ENCODE results near the gene PRKG1. TPM values are rescaled to one million over a fixed set of nuclear protein-coding genes. Genes with fewer than 3 reads are reported as not detected.
"Not testable (repeated sequence)": the region's sequence is repeated elsewhere in the genome, so short reads cannot be mapped to it uniquely, and the experiment has no call there.

PRKG1 gene
- total RNA-seq, 2 experiments from 2014 or later, result not detected

DNA sequence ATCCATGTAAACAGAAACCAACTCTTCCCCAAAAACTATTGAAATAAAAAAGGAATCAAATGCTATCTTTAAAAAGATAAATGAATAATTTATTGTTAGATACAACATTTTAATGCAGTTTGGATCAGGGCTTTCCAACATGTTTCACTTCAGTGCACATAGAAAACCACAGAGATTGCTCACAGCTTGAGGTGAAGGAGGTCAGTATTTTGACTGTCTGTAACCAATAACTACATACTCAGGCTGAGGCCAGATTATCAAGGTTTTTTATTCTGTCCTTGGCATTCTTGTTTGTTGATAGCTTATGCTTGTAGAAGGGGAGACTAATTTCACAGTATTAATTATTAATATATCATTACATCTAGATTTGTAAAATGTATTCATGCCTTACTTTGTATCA lies 195.5 kb downstream of the PRKG1 start:
- Mint-ChIP-seq H3K4me1 (no peaks in the 10 kb centered on the region), H3K9me3 (no peaks in the 10 kb centered on the region), H3K27ac (no peak overlapping the region), H3K36me3 (no peaks in the 10 kb centered on the region), H3K4me3 (no peak overlapping the region), H3K27me3 (no peaks in the 10 kb centered on the region)
- DNase-seq, result no peak

DNA sequence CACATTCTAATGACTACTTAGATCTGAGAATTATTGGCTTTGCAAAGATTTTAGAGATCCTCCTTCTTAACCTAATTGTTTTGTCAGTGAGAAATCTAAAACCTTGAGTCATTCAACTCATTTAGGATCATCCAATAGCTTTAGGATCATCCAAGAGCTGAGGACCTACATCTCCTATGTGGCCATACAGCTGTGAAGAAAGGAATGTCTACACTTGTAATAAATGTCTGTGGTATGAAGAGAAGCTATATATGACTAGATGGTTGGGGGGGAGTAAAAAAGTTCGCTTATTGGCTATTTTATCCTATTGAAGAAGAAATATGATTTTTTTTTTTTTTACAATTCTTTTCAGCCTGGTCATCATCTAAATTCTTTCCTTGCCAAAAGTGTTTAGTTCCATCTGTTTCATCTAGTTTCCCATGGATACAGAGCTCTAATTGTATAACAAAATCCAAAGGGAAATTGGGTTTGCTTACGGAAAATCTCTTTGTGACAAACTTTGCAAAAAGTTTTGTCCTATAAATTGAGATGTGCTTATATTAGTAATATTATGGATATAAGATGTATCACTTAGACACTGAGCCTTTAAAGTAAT lies 196.7 kb downstream of the PRKG1 start:
- no peaks in the 10 kb centered on the region for H3K9me3 Mint-ChIP-seq
- H3K4me3 Mint-ChIP-seq, result no peak overlapping the region

DNA sequence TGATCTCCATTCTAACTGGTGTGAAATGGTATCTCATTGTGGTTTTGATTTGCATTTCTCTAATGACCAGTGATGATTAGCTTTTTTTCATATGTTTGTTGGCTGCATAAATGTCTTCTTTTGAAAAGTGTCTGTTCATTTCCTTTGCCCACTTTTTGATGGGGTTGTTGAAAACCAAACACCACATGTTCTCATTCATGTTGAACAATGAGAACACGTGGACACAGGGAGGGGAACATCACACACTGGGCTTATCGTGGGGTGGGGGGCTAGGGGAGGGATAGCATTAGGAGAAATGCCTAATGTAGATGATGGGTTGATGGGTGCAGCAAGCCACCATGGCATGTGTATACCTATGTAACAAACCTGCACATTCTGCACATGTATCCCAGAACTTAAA lies 197.8 kb downstream of the PRKG1 start:
- H3K27ac Mint-ChIP-seq, result not testable (repeated sequence)

More for the DNA sequence above, 196.7 kb downstream of the PRKG1 start:
- no peaks in the 10 kb centered on the region for H3K36me3 Mint-ChIP-seq
- H3K4me1 Mint-ChIP-seq, result no peaks in the 10 kb centered on the region
- DNase-seq, result no peak
- no peaks in the 10 kb centered on the region for H3K27me3 Mint-ChIP-seq
- no peak overlapping the region for H3K27ac Mint-ChIP-seq

DNA sequence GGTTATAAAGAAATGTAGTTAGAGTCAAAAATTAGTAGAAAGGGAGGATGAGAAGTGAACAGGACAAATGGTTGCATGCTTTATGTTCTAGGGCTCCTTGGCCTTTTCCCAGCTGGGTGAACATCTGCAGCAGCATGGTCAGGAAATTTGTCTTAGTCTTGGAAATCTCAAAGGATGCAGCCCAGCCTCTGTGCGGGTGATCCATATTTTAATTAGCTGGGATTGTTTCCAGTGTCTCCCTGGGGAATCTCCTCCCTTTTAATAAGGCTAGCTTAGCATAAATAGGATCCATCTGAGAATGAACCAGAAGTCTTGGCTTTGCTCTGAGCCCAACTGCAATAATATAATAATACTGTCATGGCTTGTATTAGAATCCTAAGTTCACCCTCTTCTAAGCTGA lies 198.3 kb downstream of the PRKG1 start:
- Mint-ChIP-seq H3K27ac (no peak overlapping the region), H3K4me3 (no peak overlapping the region), H3K9me3 (peaks cover 4% of the 10 kb centered on the region), H3K27me3 (no peaks in the 10 kb centered on the region), H3K36me3 (no peaks in the 10 kb centered on the region), H3K4me1 (no peaks in the 10 kb centered on the region)
- no peak for DNase-seq

More for the DNA sequence above, 197.8 kb downstream of the PRKG1 start:
- not testable (repeated sequence) for H3K27me3 Mint-ChIP-seq, H3K36me3 Mint-ChIP-seq, H3K9me3 Mint-ChIP-seq, H3K4me1 Mint-ChIP-seq, H3K4me3 Mint-ChIP-seq, DNase-seq

DNA sequence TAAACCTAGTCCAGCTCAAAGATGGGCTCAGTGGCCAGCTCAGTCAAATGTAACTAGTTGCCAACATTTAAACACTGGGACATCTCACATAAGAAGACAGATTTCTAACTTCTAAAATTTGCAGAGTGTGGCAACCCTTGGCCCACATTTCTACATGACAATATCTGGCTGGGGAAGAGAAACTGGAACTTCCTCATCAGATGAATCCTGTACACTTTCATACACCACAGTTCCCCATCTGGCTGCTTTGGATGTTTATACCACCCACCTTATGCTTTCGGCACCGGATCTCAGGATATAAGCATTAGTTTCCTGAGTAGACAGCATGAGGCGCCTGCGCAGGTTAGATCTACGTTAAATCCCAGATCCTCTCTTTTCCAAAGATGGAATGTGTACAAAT lies 199.3 kb downstream of the PRKG1 start:
- H3K27me3 Mint-ChIP-seq, result no peaks in the 10 kb centered on the region
- H3K36me3 Mint-ChIP-seq, result no peaks in the 10 kb centered on the region
- no peak overlapping the region for H3K27ac Mint-ChIP-seq
- no peak for DNase-seq
- H3K9me3 Mint-ChIP-seq, result peaks cover 4% of the 10 kb centered on the region
- no peak overlapping the region for H3K4me3 Mint-ChIP-seq
- no peaks in the 10 kb centered on the region for H3K4me1 Mint-ChIP-seq

DNA sequence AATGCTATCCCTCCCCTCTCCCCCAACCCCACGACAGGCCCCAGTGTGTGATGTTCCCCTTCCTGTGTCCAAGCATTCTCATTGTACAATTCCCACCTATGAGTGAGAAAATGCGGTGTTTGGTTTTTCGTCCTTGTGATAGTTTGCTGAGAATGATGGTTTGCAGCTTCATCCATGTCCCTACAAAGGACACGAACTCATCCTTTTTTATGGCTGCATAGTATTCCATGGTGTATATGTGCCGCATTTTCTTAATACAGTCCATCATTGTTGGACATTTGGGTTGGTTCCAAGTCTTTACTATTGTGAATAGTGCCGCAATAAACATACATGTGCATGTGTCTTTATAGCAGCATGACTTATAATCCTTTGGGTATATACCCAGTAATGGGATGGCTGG lies 201.8 kb downstream of the PRKG1 start:
- H3K27me3 Mint-ChIP-seq, H3K36me3 Mint-ChIP-seq, H3K27ac Mint-ChIP-seq, DNase-seq, H3K4me3 Mint-ChIP-seq, H3K4me1 Mint-ChIP-seq: not testable (repeated sequence)
- H3K9me3 Mint-ChIP-seq, result peaks cover 11% of the 10 kb centered on the region

DNA sequence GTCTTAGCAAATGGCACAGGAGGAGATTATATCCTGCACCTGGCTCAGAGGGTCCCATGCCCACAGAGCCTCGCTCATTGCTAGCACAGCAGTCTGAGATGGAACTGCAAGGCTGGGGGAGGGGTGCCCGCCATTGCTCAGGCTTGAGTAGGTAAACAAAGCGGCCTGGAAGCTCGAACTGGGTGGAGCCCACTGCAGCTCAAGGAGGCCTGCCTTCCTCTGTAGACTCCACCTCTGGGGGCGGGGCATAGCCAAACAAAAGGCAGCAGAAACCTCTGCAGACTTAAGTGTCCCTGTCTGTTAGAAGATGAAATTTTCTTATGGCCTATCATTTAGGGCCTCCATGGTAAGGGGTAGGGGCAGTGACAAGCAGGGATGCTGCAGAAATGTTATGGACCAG lies 207.1 kb downstream of the PRKG1 start:
- H3K27ac Mint-ChIP-seq, H3K36me3 Mint-ChIP-seq, H3K4me1 Mint-ChIP-seq, DNase-seq, H3K27me3 Mint-ChIP-seq, H3K4me3 Mint-ChIP-seq: not testable (repeated sequence)
- peaks cover 11% of the 10 kb centered on the region for H3K9me3 Mint-ChIP-seq

DNA sequence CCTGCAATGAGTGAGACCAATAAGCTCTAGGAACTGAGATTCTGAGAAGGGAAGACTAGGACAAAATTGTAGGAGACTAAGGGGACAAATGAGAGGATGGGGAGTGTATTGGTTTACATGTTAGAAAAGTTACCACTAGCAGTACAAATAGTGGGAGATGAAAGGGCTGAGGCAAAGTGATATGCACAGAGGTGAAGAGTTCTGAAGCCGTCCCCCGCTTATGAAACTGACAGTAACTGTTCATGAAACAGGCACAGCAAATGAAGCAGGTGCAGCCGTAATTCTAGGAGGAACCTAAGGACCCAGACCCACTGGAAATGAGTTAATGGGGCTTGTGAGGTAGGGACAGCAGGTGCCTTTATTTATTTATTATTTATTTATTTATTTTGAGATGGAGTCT lies 211.3 kb downstream of the PRKG1 start:
- Mint-ChIP-seq H3K4me1 (no peaks in the 10 kb centered on the region), H3K27me3 (no peaks in the 10 kb centered on the region), H3K27ac (no peak overlapping the region), H3K9me3 (no peaks in the 10 kb centered on the region), H3K36me3 (no peaks in the 10 kb centered on the region), H3K4me3 (no peak overlapping the region)
- no peak for DNase-seq

DNA sequence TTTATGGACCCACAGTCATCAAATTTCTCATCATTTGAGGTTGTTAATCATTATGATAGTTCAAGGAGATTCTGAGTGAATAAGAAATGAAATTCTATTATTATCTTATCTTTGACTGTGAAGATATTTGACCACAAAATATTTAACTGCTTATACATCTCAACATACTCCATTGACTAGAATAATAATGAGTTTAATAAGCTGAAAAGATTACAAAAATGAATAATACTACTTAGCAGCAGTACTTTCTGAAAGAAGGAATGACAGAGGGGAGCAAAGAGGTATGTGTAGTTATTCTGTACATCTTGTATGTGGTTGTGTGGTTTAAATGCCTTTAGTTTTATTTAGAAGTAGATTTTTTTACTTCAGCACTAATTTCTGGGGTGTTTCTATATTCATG lies 214.2 kb downstream of the PRKG1 start:
- DNase-seq, result no peak
- H3K4me1 Mint-ChIP-seq, result no peaks in the 10 kb centered on the region
- no peaks in the 10 kb centered on the region for H3K9me3 Mint-ChIP-seq
- H3K27me3 Mint-ChIP-seq, result no peaks in the 10 kb centered on the region
- H3K36me3 Mint-ChIP-seq, result no peaks in the 10 kb centered on the region
- H3K27ac Mint-ChIP-seq, result no peak overlapping the region
- H3K4me3 Mint-ChIP-seq, result no peak overlapping the region

DNA sequence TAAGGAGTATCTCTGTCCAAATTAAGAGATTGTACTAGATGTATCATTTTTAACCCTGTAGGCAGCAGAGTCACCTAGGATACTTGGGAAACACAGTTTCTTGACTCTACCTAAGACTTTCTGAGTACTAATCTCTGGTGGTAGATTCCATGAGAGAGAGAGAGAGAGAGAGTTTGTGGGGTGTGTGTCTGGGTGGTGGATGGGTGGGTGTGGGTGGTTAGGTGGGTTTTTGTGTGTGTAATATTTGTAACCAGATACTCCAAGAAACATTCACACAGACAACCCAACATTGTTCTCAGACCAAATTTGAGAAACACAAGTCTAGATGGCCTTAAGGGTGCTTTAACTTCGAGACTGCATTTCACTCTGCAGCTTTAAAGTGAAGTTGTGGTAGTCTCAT lies 215.2 kb downstream of the PRKG1 start:
- Mint-ChIP-seq H3K4me3 (no peak overlapping the region), H3K27me3 (no peaks in the 10 kb centered on the region), H3K27ac (no peak overlapping the region), H3K4me1 (no peaks in the 10 kb centered on the region), H3K9me3 (no peaks in the 10 kb centered on the region), H3K36me3 (no peaks in the 10 kb centered on the region)
- DNase-seq, result no peak

DNA sequence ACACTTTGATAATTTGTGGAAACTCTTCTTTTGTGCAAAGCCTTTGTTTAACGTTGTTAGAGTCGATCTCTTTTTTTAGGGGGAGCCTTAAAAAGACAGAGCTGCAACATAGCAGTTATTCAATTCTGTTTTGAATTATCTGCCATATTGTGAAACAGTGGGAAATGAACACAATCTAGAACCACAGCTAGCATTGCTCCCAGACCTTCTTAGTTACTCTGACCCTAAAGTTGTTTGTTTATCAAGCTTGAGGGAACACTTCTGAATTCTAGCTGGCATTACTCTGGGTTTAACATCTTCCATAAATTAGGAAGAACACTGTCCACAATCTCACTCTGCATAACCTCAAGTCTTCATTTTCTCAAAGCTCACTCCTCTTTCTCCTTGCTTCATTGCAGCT lies 217.7 kb downstream of the PRKG1 start:
- Mint-ChIP-seq H3K27ac (no peak overlapping the region), H3K4me3 (no peak overlapping the region), H3K27me3 (no peaks in the 10 kb centered on the region), H3K9me3 (peaks cover 1% of the 10 kb centered on the region), H3K4me1 (no peaks in the 10 kb centered on the region), H3K36me3 (no peaks in the 10 kb centered on the region)
- DNase-seq, result no peak

DNA sequence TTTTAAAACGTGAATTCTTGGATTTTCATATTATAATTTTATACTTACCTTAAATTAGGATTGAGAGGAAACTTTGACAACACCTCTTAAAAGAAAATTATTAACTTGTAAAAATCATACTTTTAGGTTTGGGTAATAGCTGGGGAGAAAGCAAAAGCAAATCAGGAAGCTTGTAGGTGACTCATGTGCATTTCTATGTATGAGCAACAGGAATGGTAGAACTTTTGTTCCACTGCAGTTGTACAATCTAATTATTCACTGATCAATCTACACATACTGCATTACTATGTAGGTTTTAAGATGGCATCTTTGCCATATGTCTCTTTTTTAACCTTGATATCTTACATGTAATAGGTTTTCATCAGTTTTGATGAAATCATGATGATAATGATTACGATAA lies 223.2 kb downstream of the PRKG1 start:
- Mint-ChIP-seq H3K27me3 (no peaks in the 10 kb centered on the region), H3K9me3 (peaks cover 1% of the 10 kb centered on the region), H3K36me3 (no peaks in the 10 kb centered on the region), H3K4me3 (no peak overlapping the region), H3K4me1 (no peaks in the 10 kb centered on the region), H3K27ac (no peak overlapping the region)
- no peak for DNase-seq

DNA sequence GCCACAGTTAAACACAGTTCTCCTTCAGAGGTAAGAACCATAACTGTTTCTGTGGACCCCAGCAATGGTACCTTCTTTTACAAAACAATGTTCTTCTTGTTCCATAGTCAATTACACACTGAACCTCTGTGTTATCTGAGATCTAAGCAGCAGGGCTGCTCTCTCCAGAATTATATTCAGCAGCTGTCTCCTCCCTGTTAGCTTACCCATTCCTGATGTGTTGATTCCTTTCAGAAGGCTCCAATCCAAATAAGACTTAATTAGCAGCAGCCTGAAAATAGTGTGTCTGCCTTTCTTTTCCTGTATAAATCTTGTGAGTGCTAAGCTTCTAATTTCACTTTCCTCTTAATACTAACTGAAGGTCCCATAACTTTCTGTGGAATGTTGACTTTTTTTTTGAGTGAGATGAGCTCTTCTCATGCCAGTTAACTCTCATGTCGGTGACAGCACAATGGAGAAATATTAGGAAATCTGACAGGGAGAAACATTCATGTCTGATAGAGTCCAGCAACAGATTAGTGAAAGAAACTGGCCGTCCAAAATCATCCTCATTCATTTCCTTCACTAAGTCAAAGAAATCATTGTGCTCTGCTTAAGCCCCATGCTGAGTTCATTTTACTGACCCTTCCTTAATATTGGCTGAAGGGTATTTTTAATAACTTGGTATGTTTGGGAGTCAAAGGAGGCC lies 226.5 kb downstream of the PRKG1 start:
- H3K4me3 Mint-ChIP-seq, result no peak overlapping the region
- no peak for DNase-seq
- H3K9me3 Mint-ChIP-seq, result no peaks in the 10 kb centered on the region
- no peaks in the 10 kb centered on the region for H3K27me3 Mint-ChIP-seq
- H3K4me1 Mint-ChIP-seq, result no peaks in the 10 kb centered on the region
- H3K27ac Mint-ChIP-seq, result no peak overlapping the region
- H3K36me3 Mint-ChIP-seq, result no peaks in the 10 kb centered on the region

DNA sequence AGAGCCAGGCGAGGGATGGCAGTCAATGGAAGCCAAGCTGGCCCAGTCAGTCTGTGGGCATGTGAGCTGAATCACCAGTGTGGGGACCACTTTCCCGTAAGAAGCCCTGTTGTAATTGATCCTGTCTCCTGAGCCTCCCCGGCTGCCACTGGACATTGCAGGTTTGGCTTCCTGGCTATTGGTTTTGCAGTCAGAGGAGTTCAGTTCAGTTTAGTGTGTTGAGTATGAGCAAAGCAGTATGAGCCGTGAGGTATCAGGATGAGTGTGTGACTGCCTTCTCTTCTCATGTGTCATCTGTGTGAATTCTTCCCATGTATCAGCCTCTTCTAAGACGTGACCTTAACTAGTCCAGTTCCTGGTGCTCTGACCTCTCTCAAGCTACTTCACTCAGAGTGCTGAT lies 227.4 kb downstream of the PRKG1 start:
- no peak overlapping the region for H3K27ac Mint-ChIP-seq
- no peaks in the 10 kb centered on the region for H3K27me3 Mint-ChIP-seq
- no peaks in the 10 kb centered on the region for H3K4me1 Mint-ChIP-seq
- DNase-seq, result no peak
- no peaks in the 10 kb centered on the region for H3K36me3 Mint-ChIP-seq
- no peaks in the 10 kb centered on the region for H3K9me3 Mint-ChIP-seq
- no peak overlapping the region for H3K4me3 Mint-ChIP-seq

DNA sequence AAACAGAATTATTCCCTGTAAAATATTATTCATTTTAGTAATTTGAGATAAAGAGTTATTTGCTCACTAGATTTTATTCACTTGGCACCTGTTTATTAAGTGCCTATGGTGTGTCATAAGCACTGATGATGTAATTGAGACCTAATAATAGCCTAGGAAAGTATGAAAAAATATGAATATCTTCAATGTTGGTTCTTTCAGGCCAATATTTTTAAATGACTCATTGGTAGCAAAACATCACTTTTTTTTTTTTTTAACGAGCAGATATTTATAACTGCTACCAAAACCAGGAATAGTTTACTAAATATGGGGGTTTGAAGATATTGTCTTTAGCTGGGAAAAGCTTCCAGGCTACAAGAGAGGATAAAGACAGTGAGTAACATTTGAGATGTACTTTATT lies 228.0 kb downstream of the PRKG1 start:
- Mint-ChIP-seq H3K4me1 (no peaks in the 10 kb centered on the region), H3K9me3 (no peaks in the 10 kb centered on the region), H3K4me3 (no peak overlapping the region), H3K36me3 (no peaks in the 10 kb centered on the region), H3K27ac (no peak overlapping the region), H3K27me3 (no peaks in the 10 kb centered on the region)
- DNase-seq, result no peak

DNA sequence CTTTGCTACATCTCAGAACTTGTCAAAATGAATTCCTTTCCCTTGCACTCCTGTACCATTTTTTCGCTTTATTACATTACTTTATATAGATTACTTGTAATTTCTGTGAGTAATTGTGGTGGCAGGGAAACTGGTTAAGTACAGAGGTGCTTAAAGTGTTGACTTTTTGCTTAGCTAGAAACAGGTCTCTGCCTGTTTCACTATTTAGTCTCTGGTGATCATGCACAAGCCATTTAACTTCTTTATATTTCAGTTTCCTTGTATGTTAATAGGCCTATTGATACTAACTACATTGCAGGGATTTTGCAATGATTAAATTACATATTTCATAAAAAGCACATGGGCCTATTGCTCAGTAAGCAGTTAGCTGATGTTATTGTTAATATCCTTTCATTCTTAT lies 233.8 kb downstream of the PRKG1 start:
- Mint-ChIP-seq H3K4me3 (no peak overlapping the region), H3K4me1 (no peaks in the 10 kb centered on the region), H3K27ac (no peak overlapping the region), H3K9me3 (no peaks in the 10 kb centered on the region), H3K27me3 (no peaks in the 10 kb centered on the region), H3K36me3 (no peaks in the 10 kb centered on the region)
- DNase-seq, result no peak

All from activated naive CD8-positive, alpha-beta T cell treated with anti-CD3 and anti-CD28 coated beads for 36 hours (primary cell).